Natural killer cell (primary cell): ENCODE results near the gene PIAS4. TPM values are rescaled to one million over a fixed set of nuclear protein-coding genes. Genes with fewer than 3 reads are reported as not detected.

ENCODE experiments used
- ATAC-seq, 3 donors: fragments of 150-1000 bp in 2 of 3; fragments of 200-7000 bp in 1 of 3; cut with Tn5 transposase; 1 replicate in 1 of 3; 2 replicates in 2 of 3; pipeline ENCODE4 v1.10.0; 2021; ENCODE audit warnings: mild to moderate bottlenecking in 2 of 3, moderate library complexity in 2 of 3
- DNase-seq, 2 donors: peaks; one replicate each; pipeline versions ENCODE4 v3.0.0 to v3.0.0-alpha.2; 2013 to 2021; ENCODE audit warnings: mixed read lengths in 1 of 2
- H3K27ac ChIP-seq: one replicate; pipeline ENCODE4 v1.5.1; 2013; ENCODE audit warnings: mild to moderate bottlenecking, low read length
- H3K27me3 ChIP-seq: one replicate; pipeline ENCODE4 v1.6.1; 2013; ENCODE audit warnings: low read length; ENCODE audit not compliant: control insufficient read depth, insufficient read depth
- H3K36me3 ChIP-seq: one replicate; pipeline ENCODE4 v1.6.1; 2013; ENCODE audit warnings: low read length; ENCODE audit not compliant: control insufficient read depth, insufficient read depth
- H3K4me1 ChIP-seq: one replicate; pipeline ENCODE4 v1.6.1; 2013; ENCODE audit warnings: low read length; ENCODE audit not compliant: control insufficient read depth, insufficient read depth
- H3K4me3 ChIP-seq: one replicate; pipeline ENCODE4 v1.5.1; 2013; ENCODE audit warnings: low read length
- H3K9me3 ChIP-seq: one replicate; pipeline ENCODE4 v1.6.1; 2013; ENCODE audit warnings: low read length; ENCODE audit not compliant: control insufficient read depth, insufficient read depth
- H3K27ac Mint-ChIP-seq, 2 donors: one replicate each; pipeline ENCODE4 v1.8.0; 2022; ENCODE audit warnings: mild to moderate bottlenecking in 2 of 2, mixed read lengths in 2 of 2, moderate library complexity in 1 of 2
- H3K27me3 Mint-ChIP-seq, 2 donors: one replicate each; pipeline ENCODE4 v1.8.0; 2022; ENCODE audit warnings: low read depth in 2 of 2, mixed read lengths in 2 of 2
- H3K36me3 Mint-ChIP-seq: one replicate; pipeline ENCODE4 v1.8.0; 2022; ENCODE audit warnings: mixed read lengths
- H3K4me1 Mint-ChIP-seq, 2 donors: one replicate each; pipeline ENCODE4 v1.8.0; 2022; ENCODE audit warnings: mixed read lengths in 2 of 2
- H3K4me3 Mint-ChIP-seq: one replicate; pipeline ENCODE4 v1.8.0; 2022; ENCODE audit warnings: mild to moderate bottlenecking, moderate library complexity, mixed read lengths
- H3K9me3 Mint-ChIP-seq, 2 donors: one replicate each; pipeline ENCODE4 v1.8.0; 2022; ENCODE audit warnings: mixed read lengths in 2 of 2
- CTCF ChIP-seq: fragments of 200-600 bp; IDR thresholded peaks from one replicate; pipeline ENCODE4 v1.8.0; 2022; ENCODE audit warnings: antibody characterized with exemption
- WGBS: methylation state at CpG from one replicate; pipeline ENCODE4 v1.1.7; 2013; ENCODE audit warnings: missing lambda C conversion rate; ENCODE audit not compliant: insufficient coverage; 5-methylcytosine and 5-hydroxymethylcytosine counted together
- intact Hi-C: fragments of 100-400 bp; cut with micrococcal nuclease; formaldehyde crosslinking; loops from one replicate; pipeline ENCODE4 v1.14.2; 2022
- total RNA-seq, 4 donors: library from RNA; stranded (reverse); fragments of 120-200 nt in 1 of 4; gene quantifications; one replicate each; pipeline versions ENCODE4 v1.2.3 to v1.2.4, GENCODE V29; 2013 to 2022

The PIAS4 gene
- total RNA-seq, 3 donors from 2014 or later (not counting 1 experiment from before 2014, with no cell fraction given) = 25.4 to 39.4 (median 26.8) TPM

- Mint-ChIP-seq H3K27me3 (no peaks in the 10 kb centered on the region), H3K4me3 (no peak overlapping the region), H3K9me3 (no peaks in the 10 kb centered on the region), H3K4me1 (peaks cover 20 to 59% of the 10 kb centered on the region in 2 donors), H3K27ac (no peak overlapping the region), H3K36me3 (no peaks in the 10 kb centered on the region)
- peaks cover 29% of the 10 kb centered on the region for H3K36me3 ChIP-seq
- TF ChIP-seq CTCF = no peak
- WGBS = 94% methylated on average over 27 of the region's 27 CpGs
- H3K27me3 ChIP-seq = no peaks in the 10 kb centered on the region
- no peak overlapping the region for H3K4me3 ChIP-seq
- intact Hi-C loops = no loop called here
- no peaks in the 10 kb centered on the region for H3K9me3 ChIP-seq
- no peak for ATAC-seq
- no peak for DNase-seq
- no peak overlapping the region for H3K27ac ChIP-seq
- peaks cover 54% of the 10 kb centered on the region for H3K4me1 ChIP-seq
Measured at GRCh38 chr19:4012092-4012974, 4.8 kb downstream of the PIAS4 start.

- Mint-ChIP-seq H3K27me3 (no peaks in the 10 kb centered on the region), H3K36me3 (no peaks in the 10 kb centered on the region), H3K27ac (no peak overlapping the region), H3K4me1 (peaks cover 20 to 62% of the 10 kb centered on the region in 2 donors), H3K9me3 (no peaks in the 10 kb centered on the region), H3K4me3 (no peak overlapping the region)
- no peak for ATAC-seq
- TF ChIP-seq CTCF = no peak
- Histone ChIP-seq H3K4me3 (no peak overlapping the region), H3K4me1 (peaks cover 52% of the 10 kb centered on the region), H3K27me3 (no peaks in the 10 kb centered on the region), H3K27ac (no peak overlapping the region), H3K9me3 (no peaks in the 10 kb centered on the region), H3K36me3 (peaks cover 29% of the 10 kb centered on the region)
- intact Hi-C loops = no loop called here
- DNase-seq = no peak
- WGBS = 98% methylated on average over 33 of the region's 33 CpGs
Measured at GRCh38 chr19:4012975-4013634, 5.6 kb downstream of the PIAS4 start.

GRCh38 chr19:4013886-4014540 is 6.5 kb downstream of the PIAS4 start:
- peaks cover 20 to 61% of the 10 kb centered on the region in 2 donors for H3K4me1 Mint-ChIP-seq

More at GRCh38 chr19:4013886-4014540, 6.5 kb downstream of the PIAS4 start:
- H3K4me1 ChIP-seq = peaks cover 43% of the 10 kb centered on the region
- H3K4me3 Mint-ChIP-seq = no peak overlapping the region
- ATAC-seq (no peak), DNase-seq (no peak)
- H3K27ac ChIP-seq = no peak overlapping the region
- TF ChIP-seq CTCF = no peak
- H3K9me3 ChIP-seq = no peaks in the 10 kb centered on the region
- H3K27me3 Mint-ChIP-seq = no peaks in the 10 kb centered on the region
- peaks cover 29% of the 10 kb centered on the region for H3K36me3 ChIP-seq
- no peak overlapping the region for H3K27ac Mint-ChIP-seq
- WGBS = 96% methylated on average over 20 of the region's 20 CpGs
- no peaks in the 10 kb centered on the region for H3K36me3 Mint-ChIP-seq
- intact Hi-C loops = no loop called here
- H3K4me3 ChIP-seq = no peak overlapping the region
- no peaks in the 10 kb centered on the region for H3K27me3 ChIP-seq
- no peaks in the 10 kb centered on the region for H3K9me3 Mint-ChIP-seq
